Measurements from ENCODE around the gene UBE2V1.
A peak's percentile ranks its signal among the peaks of the same experiment; 100 is the strongest.
"Not testable (repeated sequence)": the region's sequence is repeated elsewhere in the genome, so short reads cannot be mapped to it uniquely, and the experiment has no call there.

The UBE2V1 gene

DNA sequence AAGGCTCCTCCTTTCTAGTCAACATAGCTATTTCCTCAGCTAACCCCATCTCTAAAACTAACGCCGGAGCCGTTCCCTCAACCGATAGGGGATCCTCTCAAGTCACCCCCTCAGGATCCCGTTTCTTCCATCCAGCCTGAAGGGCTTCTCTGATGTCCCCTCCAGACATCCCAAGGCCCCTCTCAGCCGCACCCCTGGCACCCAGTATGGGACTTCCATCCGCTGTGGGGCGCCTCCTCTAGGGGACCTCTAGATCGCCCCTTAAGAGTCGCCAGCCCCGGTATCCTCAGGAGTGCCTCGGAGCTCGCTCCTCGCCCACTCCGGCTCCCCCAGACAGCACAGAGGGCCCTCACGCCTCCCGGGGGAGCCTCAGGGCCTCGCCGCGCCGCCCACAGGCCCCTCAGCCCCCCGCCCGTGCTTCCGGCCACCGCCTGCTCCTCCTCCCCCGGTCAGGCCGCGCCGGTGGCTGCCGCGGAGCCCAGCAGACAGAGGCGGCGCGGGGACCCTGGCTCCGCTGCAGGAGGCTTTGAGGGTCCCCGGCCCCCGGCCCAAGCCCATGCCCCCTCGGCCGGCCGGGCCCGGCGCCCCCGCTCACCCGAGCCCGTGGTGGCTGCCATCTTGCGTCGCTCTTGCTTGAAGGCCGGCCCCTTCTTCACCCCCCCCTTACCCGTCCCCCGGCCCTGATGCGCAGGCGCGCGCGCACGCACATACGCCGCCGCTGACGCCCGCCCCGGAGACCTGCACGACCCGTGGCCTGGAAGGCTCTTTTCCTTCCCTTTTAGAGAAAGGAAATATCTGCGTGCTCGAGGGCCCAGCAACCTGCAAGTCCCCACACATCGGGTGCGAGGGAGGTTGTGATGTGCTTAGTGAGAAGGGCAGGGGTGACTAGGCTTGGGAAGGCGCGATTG is at the start of gene UBE2V1:
Gene UBE2V1, minus strand, starts transcription at position 639 of the 908 bp plus-strand sequence. Its CDS starts 22 bp downstream, at position 617.
- H3K4me1 ChIP-seq (ENCODE audit: control insufficient read depth, insufficient read depth, low read length) = peaks cover 23% of the 10 kb centered on the region

GRCh38 chr20:50161494-50161893 is 48.5 kb upstream of the UBE2V1 start:
- not testable (repeated sequence) for H3K27ac ChIP-seq (ENCODE audit: low read depth, low read length); H3K27me3 ChIP-seq (ENCODE audit: control insufficient read depth, insufficient read depth, low read length); H3K4me3 ChIP-seq (ENCODE audit: low read depth, low read length); H3K9ac ChIP-seq (ENCODE audit: low read depth, low read length); H3K36me3 ChIP-seq (ENCODE audit: control insufficient read depth, insufficient read depth, low read length); H3K9me3 ChIP-seq (ENCODE audit: control insufficient read depth, insufficient read depth, low read length)
- peaks cover 12% of the 10 kb centered on the region for H3K4me1 ChIP-seq (ENCODE audit: control insufficient read depth, insufficient read depth, low read length)

More for the DNA sequence above, at the start of gene UBE2V1:
- Histone ChIP-seq H3K27me3 (ENCODE audit: control insufficient read depth, insufficient read depth, low read length) (no peaks in the 10 kb centered on the region), H3K36me3 (ENCODE audit: control insufficient read depth, insufficient read depth, low read length) (peaks cover 14% of the 10 kb centered on the region), H3K4me3 (ENCODE audit: low read depth, low read length) (peak within 1 kb of the TSS; percentile 93), H3K27ac (ENCODE audit: low read depth, low read length) (peak within 1 kb of the TSS; percentile 96), H3K9ac (ENCODE audit: low read depth, low read length) (peak within 1 kb of the TSS; percentile 87), H3K9me3 (ENCODE audit: control insufficient read depth, insufficient read depth, low read length) (no peaks in the 10 kb centered on the region)

DNA sequence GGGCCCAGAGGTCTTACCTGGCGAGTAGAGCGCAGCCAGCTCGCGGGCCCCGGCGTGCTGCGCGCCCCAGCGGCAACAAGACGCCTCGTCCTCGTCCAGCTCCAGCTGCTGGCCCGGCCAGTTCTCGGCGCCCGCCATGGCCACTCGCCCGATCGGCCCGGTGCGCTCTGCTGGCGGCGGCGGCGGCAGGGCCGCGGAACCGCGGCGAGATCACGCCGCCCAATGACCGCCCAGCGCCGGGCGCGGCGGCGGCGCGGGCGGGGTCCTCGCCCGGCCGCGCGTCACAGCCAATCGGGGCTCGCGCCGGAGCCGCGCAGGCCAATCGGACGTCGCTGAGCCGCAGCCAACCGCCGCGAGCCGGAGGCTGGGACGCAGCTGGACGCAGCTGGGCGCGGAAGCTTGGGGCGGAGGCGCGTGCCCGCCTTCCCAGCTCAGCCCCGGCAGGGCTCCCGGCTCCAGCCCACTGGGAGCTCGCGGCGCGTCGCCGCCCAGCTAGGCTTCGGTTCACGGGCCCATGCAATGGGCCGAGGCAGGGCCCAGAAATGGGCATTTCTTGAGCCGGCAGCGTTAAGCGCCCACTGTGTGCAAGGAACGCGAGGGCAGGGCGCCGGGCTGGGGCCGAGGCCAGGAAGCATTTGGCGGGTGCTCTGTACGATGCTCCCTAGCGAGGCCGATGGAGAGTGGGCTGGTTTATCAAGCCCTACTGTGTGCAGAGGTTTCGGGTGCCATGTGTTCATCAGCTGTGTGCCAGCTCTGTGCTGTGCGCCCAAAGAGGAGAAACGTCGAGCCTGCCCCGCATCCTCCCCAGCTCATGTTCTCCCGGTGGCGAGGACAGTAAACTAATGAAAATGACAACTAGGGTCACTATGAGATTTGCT is 40.8 kb upstream of the UBE2V1 start, which contains the start of gene PEDS1:
Gene PEDS1, minus strand, starts transcription at position 224 of the 878 bp plus-strand sequence. Its CDS starts 86 bp downstream, at position 138.
- peak within 1 kb of the TSS; percentile 79 for H3K27ac ChIP-seq (ENCODE audit: low read depth, low read length)
- H3K9me3 ChIP-seq (ENCODE audit: control insufficient read depth, insufficient read depth, low read length) = no peaks in the 10 kb centered on the region
- H3K4me3 ChIP-seq (ENCODE audit: low read depth, low read length) = peak within 1 kb of the TSS; percentile 72
- 0 out of 2 replicates have a peak, but pooled peaks cover 3% of the 10 kb centered on the region for H3K27me3 ChIP-seq (ENCODE audit: control insufficient read depth, insufficient read depth, low read length)
- peaks cover 24% of the 10 kb centered on the region for H3K4me1 ChIP-seq (ENCODE audit: control insufficient read depth, insufficient read depth, low read length)
- H3K36me3 ChIP-seq (ENCODE audit: control insufficient read depth, insufficient read depth, low read length) = peaks cover 14% of the 10 kb centered on the region; the same call in 1 of the 2 replicates
- H3K9ac ChIP-seq (ENCODE audit: low read depth, low read length) = peak within 1 kb of the TSS; percentile 78

DNA sequence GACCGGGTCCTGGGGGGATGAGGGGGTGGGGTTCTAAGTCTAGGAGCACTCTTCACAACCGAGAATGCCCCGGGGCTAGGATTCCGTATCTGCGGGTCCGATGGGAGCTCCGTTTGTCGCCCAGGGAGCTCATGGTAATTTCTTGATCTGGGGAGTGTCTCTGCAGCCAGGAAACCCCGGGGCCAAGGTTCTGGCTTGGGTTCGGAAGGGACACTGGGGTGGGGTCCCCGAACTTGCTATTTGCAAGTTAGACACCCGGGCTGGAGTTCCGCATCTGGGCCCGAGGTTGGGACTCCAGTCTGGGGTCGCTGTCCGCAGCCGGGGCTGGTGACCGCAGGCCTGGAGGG is 40.2 kb upstream of the UBE2V1 start:
- Histone ChIP-seq H3K9ac (ENCODE audit: low read depth, low read length) (peak overlapping the region; percentile 78), H3K27me3 (ENCODE audit: control insufficient read depth, insufficient read depth, low read length) (0 out of 2 replicates have a peak, but pooled peaks cover 3% of the 10 kb centered on the region), H3K4me1 (ENCODE audit: control insufficient read depth, insufficient read depth, low read length) (peaks cover 24% of the 10 kb centered on the region), H3K9me3 (ENCODE audit: control insufficient read depth, insufficient read depth, low read length) (no peaks in the 10 kb centered on the region), H3K4me3 (ENCODE audit: low read depth, low read length) (peak overlapping the region; percentile 72), H3K36me3 (ENCODE audit: control insufficient read depth, insufficient read depth, low read length) (peaks cover 20% of the 10 kb centered on the region), H3K27ac (ENCODE audit: low read depth, low read length) (peak overlapping the region; percentile 79)

DNA sequence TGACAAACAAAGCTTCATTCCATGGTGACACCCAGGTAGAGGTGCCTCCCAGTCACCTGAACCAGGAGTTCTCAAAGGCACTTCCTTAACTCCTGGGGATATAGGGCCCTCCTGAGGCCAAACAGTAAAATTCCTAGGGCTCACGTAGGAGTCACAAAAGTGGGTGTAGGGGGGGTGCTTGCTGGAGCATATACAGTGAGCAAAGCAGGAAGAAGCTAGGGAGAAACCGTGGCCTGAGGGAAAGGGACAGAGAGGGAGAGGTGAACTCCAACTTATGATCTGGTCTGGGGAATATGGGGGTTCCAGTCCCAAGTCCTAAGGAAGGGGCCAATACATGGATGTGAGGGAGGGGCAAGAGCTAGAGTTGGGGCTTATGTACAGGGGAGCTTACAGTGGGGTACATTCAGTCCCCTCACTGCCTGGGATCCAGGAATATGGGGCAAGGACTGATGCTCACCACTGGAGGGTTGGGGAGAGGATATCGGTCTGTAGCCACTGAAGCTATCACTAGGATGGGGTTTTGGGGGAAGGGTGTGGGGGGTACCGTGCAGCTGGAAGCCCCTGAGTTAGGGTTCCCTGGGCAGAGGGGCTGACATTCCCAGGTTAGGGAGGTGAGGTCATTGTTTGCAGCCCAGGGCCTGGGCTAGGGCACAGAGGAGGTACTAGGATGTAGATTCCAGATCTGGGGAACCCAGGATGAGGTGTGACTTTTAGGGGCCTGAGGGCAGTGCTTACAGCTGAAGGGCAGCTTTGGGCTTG is 39.6 kb upstream of the UBE2V1 start:
- Histone ChIP-seq H3K9me3 (ENCODE audit: control insufficient read depth, insufficient read depth, low read length) (no peaks in the 10 kb centered on the region), H3K36me3 (ENCODE audit: control insufficient read depth, insufficient read depth, low read length) (peaks cover 24% of the 10 kb centered on the region), H3K4me3 (ENCODE audit: low read depth, low read length) (peak overlapping the region; percentile 72), H3K27me3 (ENCODE audit: control insufficient read depth, insufficient read depth, low read length) (0 out of 2 replicates have a peak, but pooled peaks cover 3% of the 10 kb centered on the region), H3K9ac (ENCODE audit: low read depth, low read length) (peak overlapping the region; percentile 78), H3K4me1 (ENCODE audit: control insufficient read depth, insufficient read depth, low read length) (peaks cover 25% of the 10 kb centered on the region), H3K27ac (ENCODE audit: low read depth, low read length) (peak overlapping the region; percentile 79)

DNA sequence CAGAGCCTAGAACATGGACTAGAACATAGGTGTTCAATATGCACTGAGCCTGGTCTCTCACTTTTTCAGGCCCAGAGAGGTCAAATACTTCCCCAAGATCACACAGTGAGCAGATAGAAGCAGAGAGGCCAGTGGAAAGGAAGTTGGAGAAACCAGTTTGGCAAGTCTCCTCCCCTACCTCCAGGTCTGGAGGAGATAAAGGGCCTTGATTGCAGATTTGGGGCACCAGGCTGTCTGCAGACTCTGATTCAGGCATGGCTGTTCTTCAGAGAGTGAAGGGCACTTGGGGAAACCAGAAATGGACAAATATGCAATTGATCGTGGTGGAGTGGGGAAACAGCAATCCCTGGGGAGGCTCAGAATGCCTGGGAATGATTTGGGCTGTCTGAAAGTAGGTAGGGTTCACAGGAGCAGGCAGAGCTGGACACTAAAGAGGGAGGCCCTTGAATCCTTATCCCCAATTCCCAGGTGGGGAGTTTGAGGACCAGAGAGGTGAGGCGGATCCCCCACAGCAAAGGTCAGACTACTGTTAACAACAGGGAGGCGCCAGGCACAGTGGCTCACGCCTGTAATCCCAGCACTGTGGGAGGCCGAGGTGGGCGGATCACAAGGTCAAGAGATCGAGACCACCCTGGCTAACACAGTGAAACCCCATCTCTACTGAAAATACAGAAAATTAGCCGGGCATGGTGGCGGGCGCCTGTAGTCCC is 38.2 kb upstream of the UBE2V1 start:
- no peak overlapping the region; the same call in 1 of the 2 replicates for H3K4me3 ChIP-seq (ENCODE audit: low read depth, low read length)
- H3K36me3 ChIP-seq (ENCODE audit: control insufficient read depth, insufficient read depth, low read length) = peaks cover 31% of the 10 kb centered on the region
- H3K4me1 ChIP-seq (ENCODE audit: control insufficient read depth, insufficient read depth, low read length) = peaks cover 37% of the 10 kb centered on the region
- no peak overlapping the region for H3K9ac ChIP-seq (ENCODE audit: low read depth, low read length)
- H3K9me3 ChIP-seq (ENCODE audit: control insufficient read depth, insufficient read depth, low read length) = no peaks in the 10 kb centered on the region
- H3K27ac ChIP-seq (ENCODE audit: low read depth, low read length) = peak overlapping the region; percentile 5
- H3K27me3 ChIP-seq (ENCODE audit: control insufficient read depth, insufficient read depth, low read length) = 0 out of 2 replicates have a peak, but pooled peaks cover 3% of the 10 kb centered on the region

DNA sequence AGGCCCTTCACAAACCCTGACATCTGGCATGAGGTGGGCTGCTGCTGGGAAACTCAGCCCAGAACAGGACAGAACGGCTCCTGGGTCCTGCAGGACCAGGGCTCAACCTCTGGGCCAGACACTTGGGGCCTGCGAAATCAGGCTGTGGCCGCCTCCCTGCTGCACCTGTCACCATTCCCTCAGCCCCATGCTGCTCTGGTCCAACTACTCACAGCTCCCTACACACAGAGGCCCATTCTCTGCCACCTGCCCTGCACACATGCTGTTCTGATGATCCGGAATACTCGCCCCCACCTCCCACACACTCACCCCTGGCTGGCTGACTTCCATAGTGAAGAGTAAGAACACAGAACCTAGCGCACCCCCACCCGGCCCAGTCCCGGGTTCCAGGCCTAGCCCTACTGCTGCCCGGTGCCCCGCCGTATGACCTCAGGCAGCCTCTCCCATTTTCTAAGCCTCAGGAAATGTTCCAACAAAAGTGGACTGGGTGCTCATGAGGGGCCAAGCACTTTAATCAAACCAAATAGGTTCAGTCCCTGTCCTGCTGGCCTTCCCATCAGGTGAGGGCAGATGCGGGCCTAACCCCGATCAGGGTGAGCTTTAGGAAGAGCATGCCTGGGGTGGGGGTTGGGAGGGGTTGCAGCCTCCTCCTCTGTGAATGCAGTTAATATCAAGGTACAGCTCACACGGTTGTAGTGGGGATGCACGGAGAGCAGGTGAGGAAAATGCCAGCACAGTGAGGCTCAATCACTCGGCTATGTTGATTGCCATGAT is 36.7 kb upstream of the UBE2V1 start:
- Histone ChIP-seq H3K4me1 (ENCODE audit: control insufficient read depth, insufficient read depth, low read length) (peaks cover 37% of the 10 kb centered on the region), H3K27ac (ENCODE audit: low read depth, low read length) (no peak overlapping the region), H3K27me3 (ENCODE audit: control insufficient read depth, insufficient read depth, low read length) (0 out of 2 replicates have a peak, but pooled peaks cover 3% of the 10 kb centered on the region), H3K4me3 (ENCODE audit: low read depth, low read length) (no peak overlapping the region), H3K36me3 (ENCODE audit: control insufficient read depth, insufficient read depth, low read length) (peaks cover 33% of the 10 kb centered on the region), H3K9ac (ENCODE audit: low read depth, low read length) (no peak overlapping the region), H3K9me3 (ENCODE audit: control insufficient read depth, insufficient read depth, low read length) (no peaks in the 10 kb centered on the region)

DNA sequence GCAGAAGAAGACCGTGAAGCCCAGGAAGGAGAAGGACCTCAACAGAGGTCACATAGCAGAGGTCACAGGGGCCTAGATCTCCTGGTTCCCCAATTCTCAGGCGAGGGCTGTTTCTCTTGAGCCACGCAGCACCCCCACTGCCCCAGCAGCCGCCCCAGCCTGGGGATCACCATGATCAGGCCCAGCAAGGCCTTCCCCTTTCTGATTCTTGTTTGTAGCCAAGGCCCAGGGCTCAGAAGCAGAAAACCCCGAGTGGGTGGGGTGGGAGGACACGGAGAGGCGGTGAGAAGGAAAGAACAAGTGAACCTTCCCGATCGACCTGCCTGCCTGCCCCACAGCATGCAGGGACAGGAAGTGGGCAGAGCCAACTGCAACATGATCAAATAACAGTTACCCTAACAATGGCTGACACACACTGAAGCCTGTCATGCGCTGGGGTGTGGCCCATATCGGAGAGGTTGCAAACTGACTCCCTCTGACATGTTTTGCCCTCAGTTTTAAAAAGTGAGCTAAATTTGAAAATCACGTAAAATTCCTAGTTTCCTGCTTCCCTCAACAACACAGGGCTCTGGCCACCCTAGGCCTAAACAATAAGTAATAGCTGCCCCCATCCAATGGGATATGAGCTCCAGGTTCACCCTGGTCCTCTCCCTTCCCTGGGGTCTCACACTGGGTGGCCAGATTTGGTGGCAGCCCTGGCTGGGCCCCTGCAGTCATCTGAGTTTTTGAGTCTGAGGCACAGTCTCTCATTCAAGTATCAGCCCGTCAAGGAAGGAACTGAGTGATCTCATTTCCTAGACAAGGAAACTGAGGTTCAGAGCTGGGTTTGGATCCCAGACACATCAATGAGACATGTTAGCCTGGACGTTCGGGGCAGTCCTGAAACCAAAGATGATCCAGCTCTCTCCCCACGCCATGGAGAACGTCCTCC is 34.0 kb upstream of the UBE2V1 start:
- no peaks in the 10 kb centered on the region for H3K27me3 ChIP-seq (ENCODE audit: control insufficient read depth, insufficient read depth, low read length)
- peak overlapping the region; percentile 58 for H3K27ac ChIP-seq (ENCODE audit: low read depth, low read length)
- no peak overlapping the region for H3K9ac ChIP-seq (ENCODE audit: low read depth, low read length)
- peaks cover 30% of the 10 kb centered on the region for H3K4me1 ChIP-seq (ENCODE audit: control insufficient read depth, insufficient read depth, low read length)
- H3K36me3 ChIP-seq (ENCODE audit: control insufficient read depth, insufficient read depth, low read length) = peaks cover 44% of the 10 kb centered on the region
- no peak overlapping the region for H3K4me3 ChIP-seq (ENCODE audit: low read depth, low read length)
- no peaks in the 10 kb centered on the region for H3K9me3 ChIP-seq (ENCODE audit: control insufficient read depth, insufficient read depth, low read length)

GRCh38 chr20:50146214-50146613 is 33.3 kb upstream of the UBE2V1 start:
- Histone ChIP-seq H3K4me3 (ENCODE audit: low read depth, low read length) (no peak overlapping the region), H3K27ac (ENCODE audit: low read depth, low read length) (no peak overlapping the region), H3K4me1 (ENCODE audit: control insufficient read depth, insufficient read depth, low read length) (peaks cover 26% of the 10 kb centered on the region), H3K9me3 (ENCODE audit: control insufficient read depth, insufficient read depth, low read length) (no peaks in the 10 kb centered on the region), H3K27me3 (ENCODE audit: control insufficient read depth, insufficient read depth, low read length) (no peaks in the 10 kb centered on the region), H3K9ac (ENCODE audit: low read depth, low read length) (no peak overlapping the region), H3K36me3 (ENCODE audit: control insufficient read depth, insufficient read depth, low read length) (peaks cover 52% of the 10 kb centered on the region)
